ENCODE results near the gene ZBTB47. TPM values are rescaled to one million over a fixed set of nuclear protein-coding genes. Genes with fewer than 3 reads are reported as not detected.

ZBTB47 gene
- polyA plus RNA-seq, 1 donor from 2014 or later, result 4.8 TPM

DNA sequence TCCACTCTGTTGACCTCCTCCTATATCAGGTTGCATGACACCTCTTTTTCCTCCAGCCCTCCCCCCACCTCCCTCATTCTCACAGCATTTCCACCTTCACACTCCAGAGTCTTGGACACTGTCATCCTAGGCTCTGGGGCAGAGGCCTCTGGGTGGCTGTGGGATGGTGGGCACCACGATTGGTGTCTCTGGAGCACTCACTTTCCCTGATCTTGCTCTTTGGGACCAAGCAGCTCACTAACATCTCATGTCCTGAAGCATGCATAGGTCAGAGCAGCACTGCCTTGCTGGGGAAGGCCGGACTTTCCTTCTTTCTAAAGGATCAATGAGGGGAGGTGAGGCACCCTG is 14.9 kb downstream of the ZBTB47 start:
- H3K27ac ChIP-seq (ENCODE audit: low read length), result no peak overlapping the region
- H3K9ac ChIP-seq (ENCODE audit: low read length), result no peak overlapping the region
- no peak overlapping the region for H3K4me2 ChIP-seq (ENCODE audit: low read length)
- no peaks in the 10 kb centered on the region for H3K9me2 ChIP-seq (ENCODE audit: insufficient read depth, low read length)
- no peaks in the 10 kb centered on the region for H3K9me3 ChIP-seq (ENCODE audit: low read length)
- no peak overlapping the region for H3K4me3 ChIP-seq (ENCODE audit: low read length)
- H3K79me2 ChIP-seq (replicated peaks; ENCODE audit: insufficient read depth, low read length), result no peaks in the 10 kb centered on the region
- H3K27me3 ChIP-seq (ENCODE audit: insufficient read depth, low read depth, low read length), result no peaks in the 10 kb centered on the region
- TF ChIP-seq RAD21 (conservative IDR thresholded peaks at IDR 0.05), result no peak
- H3F3A ChIP-seq (ENCODE audit: insufficient read depth, low read length, poor library complexity, severe bottlenecking), result no peaks in the 10 kb centered on the region
- no peaks in the 10 kb centered on the region for H4K20me1 ChIP-seq (ENCODE audit: insufficient read depth)
- H3K36me3 ChIP-seq (ENCODE audit: insufficient read depth, low read length), result no peaks in the 10 kb centered on the region
- no peak overlapping the region for H2AFZ ChIP-seq (ENCODE audit: low read depth, low read length)

DNA sequence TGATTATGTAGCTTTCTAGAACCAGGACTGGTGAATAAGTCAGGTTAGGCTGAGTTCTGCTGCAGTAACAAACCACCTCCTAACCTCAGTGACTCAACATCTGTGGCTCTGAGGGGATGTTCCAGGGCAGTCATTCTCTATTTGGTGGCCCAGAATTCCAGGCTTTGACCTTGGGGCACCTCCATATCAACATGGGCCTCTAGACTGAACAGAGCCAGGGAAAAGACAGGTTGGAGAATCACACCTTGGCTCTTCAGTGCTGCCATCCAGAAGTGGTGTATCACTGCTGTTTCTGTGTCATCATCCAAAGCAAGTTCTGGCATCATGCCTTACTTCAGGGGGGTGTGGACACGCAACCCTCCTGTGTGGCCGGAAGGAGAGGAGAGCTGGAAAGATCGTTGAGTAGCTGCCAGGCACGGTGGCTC is 15.3 kb downstream of the ZBTB47 start:
- Histone ChIP-seq H3K27me3 (ENCODE audit: insufficient read depth, low read depth, low read length) (no peaks in the 10 kb centered on the region), H3K9me3 (ENCODE audit: low read length) (no peaks in the 10 kb centered on the region), H3K4me2 (ENCODE audit: low read length) (no peak overlapping the region), H3K27ac (ENCODE audit: low read length) (no peak overlapping the region), H3K9me2 (ENCODE audit: insufficient read depth, low read length) (no peaks in the 10 kb centered on the region), H3K4me3 (ENCODE audit: low read length) (no peak overlapping the region), H3K79me2 (replicated peaks; ENCODE audit: insufficient read depth, low read length) (no peaks in the 10 kb centered on the region), H3K36me3 (ENCODE audit: insufficient read depth, low read length) (no peaks in the 10 kb centered on the region), H2AFZ (ENCODE audit: low read depth, low read length) (no peak overlapping the region), H4K20me1 (ENCODE audit: insufficient read depth) (no peaks in the 10 kb centered on the region), H3K9ac (ENCODE audit: low read length) (no peak overlapping the region), H3F3A (ENCODE audit: insufficient read depth, low read length, poor library complexity, severe bottlenecking) (no peaks in the 10 kb centered on the region)
- no peak for TF ChIP-seq SMC3 (conservative IDR thresholded peaks at IDR 0.05; ENCODE audit: poor library complexity)
- TF ChIP-seq EP300 (conservative IDR thresholded peaks at IDR 0.05; ENCODE audit: poor library complexity, severe bottlenecking), result no peak
- TF ChIP-seq EZH2 (IDR thresholded peaks at IDR 0.05; ENCODE audit: borderline replicate concordance, insufficient read depth, low read length, poor library complexity, severe bottlenecking), result no peak
- TF ChIP-seq TAF1 (IDR thresholded peaks at IDR 0.05; ENCODE audit: low read depth), result no peak

DNA sequence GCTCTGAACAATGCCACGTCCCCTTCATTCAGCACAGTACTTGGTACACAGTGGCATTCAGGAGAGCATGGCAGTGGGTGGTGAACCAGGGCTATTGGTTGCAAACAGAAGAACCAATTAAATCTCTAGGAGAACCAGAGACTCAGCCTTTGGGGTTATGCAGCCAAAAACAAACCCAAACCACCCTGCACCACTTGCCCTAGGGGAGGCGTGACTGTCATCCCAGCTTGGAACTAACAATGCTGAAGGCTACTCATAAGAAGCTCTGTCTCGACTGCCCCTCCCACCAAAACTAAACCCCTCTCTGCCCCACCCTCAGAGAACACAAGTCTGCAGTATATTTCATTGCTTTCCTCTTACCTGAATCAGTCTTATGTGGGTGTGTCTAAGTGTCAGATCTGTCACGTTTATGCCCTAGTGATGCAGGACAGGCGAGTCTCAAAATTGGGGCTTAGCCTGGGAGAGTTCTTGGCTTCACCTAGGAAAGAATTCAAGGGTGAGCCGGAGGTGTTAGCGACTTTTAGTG is 16.6 kb downstream of the ZBTB47 start:
- H3K27me3 ChIP-seq (ENCODE audit: insufficient read depth, low read depth, low read length), result no peaks in the 10 kb centered on the region
- no peaks in the 10 kb centered on the region for H3K9me3 ChIP-seq (ENCODE audit: low read length)
- H3K9me2 ChIP-seq (ENCODE audit: insufficient read depth, low read length), result no peaks in the 10 kb centered on the region
- H3F3A ChIP-seq (ENCODE audit: insufficient read depth, low read length, poor library complexity, severe bottlenecking), result no peaks in the 10 kb centered on the region
- no peaks in the 10 kb centered on the region for H3K79me2 ChIP-seq (replicated peaks; ENCODE audit: insufficient read depth, low read length)
- H3K27ac ChIP-seq (ENCODE audit: low read length), result no peak overlapping the region
- no peaks in the 10 kb centered on the region for H4K20me1 ChIP-seq (ENCODE audit: insufficient read depth)
- no peak overlapping the region for H2AFZ ChIP-seq (ENCODE audit: low read depth, low read length)
- no peak overlapping the region for H3K4me2 ChIP-seq (ENCODE audit: low read length)
- H3K4me3 ChIP-seq (ENCODE audit: low read length), result no peak overlapping the region
- H3K9ac ChIP-seq (ENCODE audit: low read length), result no peak overlapping the region
- no peaks in the 10 kb centered on the region for H3K36me3 ChIP-seq (ENCODE audit: insufficient read depth, low read length)
- no peak for TF ChIP-seq MXI1 (conservative IDR thresholded peaks at IDR 0.05; ENCODE audit: poor library complexity, severe bottlenecking)
- no peak for TF ChIP-seq SMC3 (conservative IDR thresholded peaks at IDR 0.05; ENCODE audit: poor library complexity)
- TF ChIP-seq, protein P1, sequence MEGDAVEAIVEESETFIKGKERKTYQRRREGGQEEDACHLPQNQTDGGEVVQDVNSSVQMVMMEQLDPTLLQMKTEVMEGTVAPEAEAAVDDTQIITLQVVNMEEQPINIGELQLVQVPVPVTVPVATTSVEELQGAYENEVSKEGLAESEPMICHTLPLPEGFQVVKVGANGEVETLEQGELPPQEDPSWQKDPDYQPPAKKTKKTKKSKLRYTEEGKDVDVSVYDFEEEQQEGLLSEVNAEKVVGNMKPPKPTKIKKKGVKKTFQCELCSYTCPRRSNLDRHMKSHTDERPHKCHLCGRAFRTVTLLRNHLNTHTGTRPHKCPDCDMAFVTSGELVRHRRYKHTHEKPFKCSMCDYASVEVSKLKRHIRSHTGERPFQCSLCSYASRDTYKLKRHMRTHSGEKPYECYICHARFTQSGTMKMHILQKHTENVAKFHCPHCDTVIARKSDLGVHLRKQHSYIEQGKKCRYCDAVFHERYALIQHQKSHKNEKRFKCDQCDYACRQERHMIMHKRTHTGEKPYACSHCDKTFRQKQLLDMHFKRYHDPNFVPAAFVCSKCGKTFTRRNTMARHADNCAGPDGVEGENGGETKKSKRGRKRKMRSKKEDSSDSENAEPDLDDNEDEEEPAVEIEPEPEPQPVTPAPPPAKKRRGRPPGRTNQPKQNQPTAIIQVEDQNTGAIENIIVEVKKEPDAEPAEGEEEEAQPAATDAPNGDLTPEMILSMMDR (IDR thresholded peaks at IDR 0.05; ENCODE audit: poor library complexity, severe bottlenecking), result no peak
- no peak for TF ChIP-seq POLR2AphosphoS5 (IDR thresholded peaks at IDR 0.05)
- no peak for TF ChIP-seq EZH2 (IDR thresholded peaks at IDR 0.05; ENCODE audit: borderline replicate concordance, insufficient read depth, low read length, poor library complexity, severe bottlenecking)
- TF ChIP-seq, protein P2, sequence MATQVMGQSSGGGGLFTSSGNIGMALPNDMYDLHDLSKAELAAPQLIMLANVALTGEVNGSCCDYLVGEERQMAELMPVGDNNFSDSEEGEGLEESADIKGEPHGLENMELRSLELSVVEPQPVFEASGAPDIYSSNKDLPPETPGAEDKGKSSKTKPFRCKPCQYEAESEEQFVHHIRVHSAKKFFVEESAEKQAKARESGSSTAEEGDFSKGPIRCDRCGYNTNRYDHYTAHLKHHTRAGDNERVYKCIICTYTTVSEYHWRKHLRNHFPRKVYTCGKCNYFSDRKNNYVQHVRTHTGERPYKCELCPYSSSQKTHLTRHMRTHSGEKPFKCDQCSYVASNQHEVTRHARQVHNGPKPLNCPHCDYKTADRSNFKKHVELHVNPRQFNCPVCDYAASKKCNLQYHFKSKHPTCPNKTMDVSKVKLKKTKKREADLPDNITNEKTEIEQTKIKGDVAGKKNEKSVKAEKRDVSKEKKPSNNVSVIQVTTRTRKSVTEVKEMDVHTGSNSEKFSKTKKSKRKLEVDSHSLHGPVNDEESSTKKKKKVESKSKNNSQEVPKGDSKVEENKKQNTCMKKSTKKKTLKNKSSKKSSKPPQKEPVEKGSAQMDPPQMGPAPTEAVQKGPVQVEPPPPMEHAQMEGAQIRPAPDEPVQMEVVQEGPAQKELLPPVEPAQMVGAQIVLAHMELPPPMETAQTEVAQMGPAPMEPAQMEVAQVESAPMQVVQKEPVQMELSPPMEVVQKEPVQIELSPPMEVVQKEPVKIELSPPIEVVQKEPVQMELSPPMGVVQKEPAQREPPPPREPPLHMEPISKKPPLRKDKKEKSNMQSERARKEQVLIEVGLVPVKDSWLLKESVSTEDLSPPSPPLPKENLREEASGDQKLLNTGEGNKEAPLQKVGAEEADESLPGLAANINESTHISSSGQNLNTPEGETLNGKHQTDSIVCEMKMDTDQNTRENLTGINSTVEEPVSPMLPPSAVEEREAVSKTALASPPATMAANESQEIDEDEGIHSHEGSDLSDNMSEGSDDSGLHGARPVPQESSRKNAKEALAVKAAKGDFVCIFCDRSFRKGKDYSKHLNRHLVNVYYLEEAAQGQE (IDR thresholded peaks at IDR 0.05; ENCODE audit: borderline replicate concordance), result no peak
- TF ChIP-seq RAD21 (conservative IDR thresholded peaks at IDR 0.05), result no peak
- TF ChIP-seq EP300 (conservative IDR thresholded peaks at IDR 0.05; ENCODE audit: poor library complexity, severe bottlenecking), result no peak
- TF ChIP-seq TAF1 (IDR thresholded peaks at IDR 0.05; ENCODE audit: low read depth), result no peak
